Neural cell (in vitro differentiated cells): ENCODE results near the gene PPY. TPM values are rescaled to one million over a fixed set of nuclear protein-coding genes. Genes with fewer than 3 reads are reported as not detected.

ENCODE experiments used
- H2AFZ ChIP-seq: fragments of 200-600, 300-800 bp; sonication (generic), shearing (Covaris generic); 2 replicates; pipeline ENCODE4 v1.6.0; 2014; ENCODE audit warnings: low read depth, mild to moderate bottlenecking, antibody characterized with exemption, low read length, moderate library complexity
- H3F3A ChIP-seq: fragments of 200-600 bp; shearing (Covaris generic); 2 replicates; pipeline ENCODE4 v1.6.1; 2016; ENCODE audit warnings: mild to moderate bottlenecking, moderate library complexity, mixed read lengths, antibody characterized with exemption, low read length; ENCODE audit not compliant: insufficient read depth, poor library complexity, severe bottlenecking
- H3K27ac ChIP-seq: fragments of 200-600, 300-800 bp; sonication (generic), shearing (Covaris generic); 2 replicates; pipeline ENCODE4 v1.5.1; 2014; ENCODE audit warnings: mild to moderate bottlenecking, low read length, moderate library complexity
- H3K27me3 ChIP-seq: fragments of 300-800, 200-600 bp; sonication (generic), shearing (Covaris generic); 2 replicates; pipeline ENCODE4 v1.6.0; 2014; ENCODE audit warnings: mild to moderate bottlenecking, low read depth, low read length, moderate library complexity; ENCODE audit not compliant: insufficient read depth
- H3K36me3 ChIP-seq: fragments of 300-800, 200-600 bp; sonication (generic), shearing (Covaris generic); 2 replicates; pipeline ENCODE4 v1.5.1; 2014; ENCODE audit warnings: mild to moderate bottlenecking, antibody characterized with exemption, low read length, moderate library complexity; ENCODE audit not compliant: insufficient read depth
- H3K4me2 ChIP-seq: fragments of 300-800, 200-600 bp; sonication (generic), shearing (Covaris generic); 2 replicates; pipeline ENCODE4 v1.6.0; 2014; ENCODE audit warnings: mild to moderate bottlenecking, low read length
- H3K4me3 ChIP-seq: fragments of 300-800, 200-600 bp; sonication (generic), shearing (Covaris generic); 2 replicates; pipeline ENCODE4 v1.5.1; 2014; ENCODE audit warnings: mild to moderate bottlenecking, low read length, moderate library complexity
- H3K79me2 ChIP-seq: fragments of 200-600 bp; shearing (Covaris generic); replicated peaks from 2 replicates; pipeline ENCODE4 v1.6.0; 2014; ENCODE audit warnings: mild to moderate bottlenecking, low read length, moderate library complexity; ENCODE audit not compliant: insufficient read depth
- H3K9ac ChIP-seq: fragments of 300-800, 200-600 bp; sonication (generic), shearing (Covaris generic); 2 replicates; pipeline ENCODE4 v1.6.1; 2016; ENCODE audit warnings: mild to moderate bottlenecking, low read length, mixed read lengths
- H3K9me2 ChIP-seq: fragments of 200-600 bp; shearing (Covaris generic); 2 replicates; pipeline ENCODE4 v1.6.1; 2016; ENCODE audit warnings: mild to moderate bottlenecking, low read length, mixed read lengths; ENCODE audit not compliant: insufficient read depth
- H3K9me3 ChIP-seq: fragments of 200-600, 300-800 bp; sonication (generic), shearing (Covaris generic); 2 replicates; pipeline ENCODE4 v1.6.1; 2016; ENCODE audit warnings: mild to moderate bottlenecking, mixed run types, low read length, moderate library complexity, mixed read lengths
- H4K20me1 ChIP-seq: fragments of 200-600 bp; shearing (Covaris generic); 2 replicates; pipeline ENCODE4 v1.6.1; 2016; ENCODE audit warnings: mild to moderate bottlenecking, mixed run types; ENCODE audit not compliant: insufficient read depth
- CTCF ChIP-seq: fragments of 450-650 bp; IDR thresholded peaks from 2 replicates; pipeline ENCODE4 v1.5.1; 2014; ENCODE audit warnings: antibody characterized with exemption, mild to moderate bottlenecking, moderate library complexity; ENCODE audit not compliant: poor library complexity, severe bottlenecking
- EP300 ChIP-seq: fragments of 450-650 bp; conservative IDR thresholded peaks from 2 replicates; pipeline ENCODE4 v1.6.1; 2014; ENCODE audit warnings: antibody characterized with exemption, mild to moderate bottlenecking, moderate library complexity; ENCODE audit not compliant: poor library complexity, severe bottlenecking
- EZH2 ChIP-seq: fragments of 200-600, 300-800 bp; shearing (Covaris generic), sonication (generic); IDR thresholded peaks from 2 replicates; pipeline ENCODE4 v1.6.1; 2014; ENCODE audit warnings: antibody characterized with exemption, low read length, borderline replicate concordance, mild to moderate bottlenecking; ENCODE audit not compliant: insufficient read depth, poor library complexity, severe bottlenecking
- MXI1 ChIP-seq: fragments of 450-650 bp; conservative IDR thresholded peaks from 2 replicates; pipeline ENCODE4 v1.6.1; 2014; ENCODE audit warnings: antibody characterized with exemption, mild to moderate bottlenecking; ENCODE audit not compliant: poor library complexity, severe bottlenecking
- POLR2AphosphoS5 ChIP-seq: IDR thresholded peaks from 2 replicates; pipeline ENCODE4 v1.6.1; 2012
- RAD21 ChIP-seq: fragments of 450-650 bp; conservative IDR thresholded peaks from 2 replicates; pipeline ENCODE4 v1.6.1; 2014; ENCODE audit warnings: antibody characterized with exemption, mild to moderate bottlenecking, moderate library complexity
- REST ChIP-seq: IDR thresholded peaks from 2 replicates; pipeline ENCODE4 v1.6.1; 2012; ENCODE audit warnings: borderline replicate concordance
- SMC3 ChIP-seq: fragments of 450-650 bp; conservative IDR thresholded peaks from 2 replicates; pipeline ENCODE4 v1.6.1; 2014; ENCODE audit warnings: antibody characterized with exemption, mild to moderate bottlenecking, moderate library complexity; ENCODE audit not compliant: poor library complexity
- TAF1 ChIP-seq: IDR thresholded peaks from 2 replicates; pipeline ENCODE4 v1.6.1; 2012; ENCODE audit warnings: low read depth
- polyA plus RNA-seq: library from polyadenylated mRNA; depleted of rRNA; stranded (reverse); fragments of >200 nt; gene quantifications from 2 replicates; pipeline ENCODE4 v1.2.3, GENCODE V29; 2014

The PPY gene
- polyA plus RNA-seq, 1 donor from 2014 or later = not detected

DNA sequence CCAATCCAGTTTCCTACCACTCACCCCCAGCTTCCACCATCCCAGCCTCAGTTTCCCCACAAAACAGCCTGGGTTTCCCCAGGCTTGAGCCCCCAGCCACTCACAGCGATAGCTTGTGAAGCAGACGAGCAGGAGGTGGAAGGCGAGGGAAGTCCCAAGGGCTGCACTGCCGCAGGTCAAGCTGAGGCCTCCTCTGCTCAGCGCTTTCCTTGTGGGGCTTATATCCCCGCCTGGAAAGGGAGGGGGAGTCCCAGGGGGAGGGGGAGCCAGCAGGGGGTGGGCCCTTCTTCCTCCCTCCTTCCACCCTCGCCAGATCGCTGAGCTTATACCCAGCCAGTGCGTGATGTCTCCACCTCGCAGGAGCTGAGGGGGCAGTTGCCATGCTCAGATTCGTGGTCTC lies 11.5 kb upstream of the PPY start, which contains the start of gene PYY:
Gene PYY (minus strand): TSS at position 195 of the 400 bp plus-strand sequence. CDS start 457 bp downstream, outside the sequence.
- Histone ChIP-seq H3K9ac (no peak within 1 kb of the TSS), H3K4me3 (no peak within 1 kb of the TSS), H3K27me3 (peaks cover 45% of the 10 kb centered on the region)

DNA sequence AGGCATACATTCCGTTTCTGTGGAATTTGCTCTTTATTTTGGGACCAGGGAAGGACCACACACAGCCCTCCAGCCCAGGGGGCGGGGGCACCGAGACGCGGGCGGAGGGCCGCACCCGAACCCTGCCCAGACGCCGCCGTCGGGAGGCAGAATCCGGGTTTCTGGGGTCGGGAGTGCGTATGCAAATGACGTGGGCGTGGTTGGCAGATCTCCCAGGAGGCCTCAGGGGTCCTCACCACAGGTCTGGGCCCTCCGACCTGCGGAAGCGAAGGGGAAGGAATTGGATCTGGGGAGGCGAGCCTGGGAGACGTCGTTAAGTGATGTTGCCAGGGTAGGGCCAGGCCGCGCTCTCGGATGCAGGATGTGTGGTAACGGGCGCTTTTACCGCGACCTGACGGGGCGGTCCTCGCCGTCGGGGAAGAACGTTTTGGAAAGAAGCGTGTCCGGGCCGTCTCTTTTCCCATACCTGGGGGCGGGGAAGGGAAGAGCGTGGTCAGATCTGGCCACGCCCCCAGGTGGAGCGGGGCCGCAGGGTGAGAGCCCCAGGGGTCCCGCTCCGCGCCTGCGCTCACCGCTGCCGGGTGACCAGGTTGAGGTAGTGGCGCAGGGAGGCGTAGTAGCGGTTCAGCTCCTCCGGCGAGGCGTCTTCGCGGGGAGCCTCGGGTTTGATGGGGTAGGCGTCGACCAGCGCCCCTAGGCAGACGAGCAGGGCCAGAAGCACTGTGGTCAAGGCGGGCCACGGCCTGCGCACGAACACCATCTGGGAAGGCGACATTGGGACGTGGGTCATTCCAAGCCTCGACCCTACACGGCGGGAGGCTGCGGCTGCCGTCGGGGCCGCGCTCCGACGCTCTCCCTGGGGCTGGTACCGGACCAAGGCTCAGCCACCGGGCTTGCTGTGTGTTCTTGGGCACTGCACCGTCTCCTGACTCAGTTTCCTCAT lies 10.7 kb upstream of the PPY start:
- no peak overlapping the region for H3K27ac ChIP-seq
- H4K20me1 ChIP-seq = no peaks in the 10 kb centered on the region
- H3K27me3 ChIP-seq = peaks cover 45% of the 10 kb centered on the region
- H3K9me3 ChIP-seq = no peaks in the 10 kb centered on the region
- no peaks in the 10 kb centered on the region for H3K9me2 ChIP-seq
- H3K4me3 ChIP-seq = no peak overlapping the region
- H3K9ac ChIP-seq = no peak overlapping the region
- H3K4me2 ChIP-seq = no peak overlapping the region
- H3K36me3 ChIP-seq = no peaks in the 10 kb centered on the region
- TF ChIP-seq CTCF = no peak
- no peak for TF ChIP-seq EZH2
- TF ChIP-seq EP300 = no peak
- TF ChIP-seq RAD21 = no peak
- TF ChIP-seq TAF1 = no peak
- TF ChIP-seq MXI1 = no peak
- H3F3A ChIP-seq = no peaks in the 10 kb centered on the region
- no peak overlapping the region for H2AFZ ChIP-seq
- H3K79me2 ChIP-seq = no peaks in the 10 kb centered on the region

More for the DNA sequence above, 11.5 kb upstream of the PPY start, which contains the start of gene PYY:
- H3K9me3 ChIP-seq = no peaks in the 10 kb centered on the region
- no peaks in the 10 kb centered on the region for H3K79me2 ChIP-seq
- no peaks in the 10 kb centered on the region for H3F3A ChIP-seq
- TF ChIP-seq POLR2AphosphoS5 = no peak
- H3K36me3 ChIP-seq = no peaks in the 10 kb centered on the region
- H3K27ac ChIP-seq = no peak within 1 kb of the TSS
- no peak within 1 kb of the TSS for H3K4me2 ChIP-seq
- H2AFZ ChIP-seq = no peak within 1 kb of the TSS
- H4K20me1 ChIP-seq = no peaks in the 10 kb centered on the region
- no peaks in the 10 kb centered on the region for H3K9me2 ChIP-seq

DNA sequence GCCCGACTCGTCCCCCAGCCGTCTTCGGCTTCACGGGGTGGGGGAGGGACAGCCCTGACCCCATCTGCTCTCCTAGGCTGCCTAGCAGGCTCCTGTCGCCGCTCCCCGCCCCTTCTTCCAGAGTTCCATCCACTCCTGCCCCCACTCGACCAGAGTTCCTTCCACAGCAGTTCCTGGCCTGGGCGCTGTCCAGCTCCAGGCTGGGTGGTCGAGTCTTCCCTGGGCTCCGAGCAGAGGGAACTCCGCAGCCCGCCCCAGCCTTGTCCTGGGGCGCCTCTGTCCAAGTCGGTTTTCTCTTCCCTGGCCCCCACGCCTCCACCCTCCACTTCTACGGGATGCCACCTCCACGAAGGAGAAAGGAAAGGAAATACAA lies 10.1 kb upstream of the PPY start:
- no peak overlapping the region for H2AFZ ChIP-seq
- H4K20me1 ChIP-seq = no peaks in the 10 kb centered on the region
- no peak overlapping the region for H3K4me2 ChIP-seq
- H3K9me3 ChIP-seq = no peaks in the 10 kb centered on the region
- TF ChIP-seq MXI1 (no peak), POLR2AphosphoS5 (no peak), CTCF (no peak), REST (no peak), TAF1 (no peak), EP300 (no peak), EZH2 (no peak), RAD21 (no peak), SMC3 (no peak)
- H3F3A ChIP-seq = no peaks in the 10 kb centered on the region
- H3K4me3 ChIP-seq = no peak overlapping the region
- H3K36me3 ChIP-seq = no peaks in the 10 kb centered on the region
- no peaks in the 10 kb centered on the region for H3K79me2 ChIP-seq
- H3K9me2 ChIP-seq = no peaks in the 10 kb centered on the region
- H3K27me3 ChIP-seq = peaks cover 45% of the 10 kb centered on the region
- no peak overlapping the region for H3K9ac ChIP-seq
- H3K27ac ChIP-seq = no peak overlapping the region
